K562 (cell line): ENCODE measurements around the gene MARK4. TPM values are rescaled to one million over a fixed set of nuclear protein-coding genes. Genes with fewer than 3 reads are reported as not detected.

Experiments
- ATAC-seq: fragments of 200-7000 bp; cut with Tn5 transposase; 3 replicates; pipeline ENCODE4 v1.9.1; 2020; ENCODE audit warnings: moderate library complexity
- BruUV-seq: library from RNA; stranded (reverse); fragments of 400-500 nt; replicated peaks from 2 replicates; lab custom pipeline; 2021; lab: Mats Ljungman, UMichigan
- CTCF ChIA-PET: fragments of 300-600 bp; formaldehyde crosslinking; extraction: SDS; loops from one replicate; lab custom pipeline; 2021; ENCODE audit warnings: low intra/inter-chr PET ratio; lab: Yijun Ruan, JAX
- POLR2A ChIA-PET: fragments of 300-600, 350-650 bp; sonication (Branson Sonifier 250); formaldehyde crosslinking; extraction: SDS; loops from one replicate; lab custom pipeline; 2021; ENCODE audit warnings: antibody characterized with exemption, inconsistent platforms; lab: Yijun Ruan, JAX
- DNase-seq, 4 experiments: peaks; one replicate each; pipeline versions ENCODE4 v3.0.0 to v3.0.0-alpha.2; 2011 to 2018; ENCODE audit warnings: low spot score in 3 of 4, mixed read lengths in 3 of 4; ENCODE audit errors: extremely low read depth in 1 of 4
- FAIRE-seq: peaks from 2 replicates; lab custom pipeline; 2011; peaks lifted over from hg19 to GRCh38; lab: Jason Lieb, UNC
- H2AFZ ChIP-seq: 2 replicates; pipeline ENCODE4 v1.6.0; 2011; ENCODE audit warnings: low read depth, low read length, control low read depth, inconsistent platforms
- H3K27ac ChIP-seq: fragments of 200-600 bp; 3 replicates; pipeline ENCODE4 v1.8.0; 2011; ENCODE audit warnings: low read depth, mild to moderate bottlenecking, control low read depth, inconsistent platforms, low read length, moderate library complexity, mixed read lengths; ENCODE audit errors: extremely low read depth
- H3K27me3 ChIP-seq, 2 experiments: fragments of 300-600 bp in 1 of 2; 2 replicates in 1 of 2; 3 replicates in 1 of 2; pipeline versions ENCODE4 v1.6.0 to v1.8.0; 2011; ENCODE audit warnings: inconsistent platforms in 2 of 2, low read length in 2 of 2, mild to moderate bottlenecking in 1 of 2, mixed read lengths in 1 of 2, moderate library complexity in 1 of 2; ENCODE audit not compliant: control insufficient read depth in 2 of 2, insufficient read depth in 2 of 2
- H3K36me3 ChIP-seq: fragments of 300-600 bp; 3 replicates; pipeline ENCODE4 v1.8.0; 2011; ENCODE audit warnings: mild to moderate bottlenecking, low read length, inconsistent platforms; ENCODE audit not compliant: control insufficient read depth, insufficient read depth
- H3K4me1 ChIP-seq, 2 experiments: fragments of 200-600 bp in 1 of 2; replicated peaks in 1 of 2; 2 replicates in 1 of 2; 3 replicates in 1 of 2; pipeline versions ENCODE4 v1.5.1 to v1.8.0; 2011; ENCODE audit warnings: inconsistent platforms in 2 of 2, low read length in 2 of 2, mild to moderate bottlenecking in 1 of 2, mixed read lengths in 1 of 2, moderate library complexity in 1 of 2; ENCODE audit not compliant: control insufficient read depth in 2 of 2, insufficient read depth in 2 of 2
- H3K4me2 ChIP-seq: 2 replicates; pipeline ENCODE4 v1.6.1; 2011; ENCODE audit warnings: low read length, control low read depth, inconsistent platforms, mixed read lengths; ENCODE audit not compliant: insufficient read depth
- H3K4me3 ChIP-seq: fragments of 200-600 bp; sonication (generic), shearing (Covaris generic); 2 replicates; pipeline ENCODE4 v1.5.1; 2016; ENCODE audit warnings: control low read depth, inconsistent platforms
- H3K79me2 ChIP-seq: fragments of 200-600 bp; 3 replicates; pipeline ENCODE4 v1.8.0; 2011; ENCODE audit warnings: low read length, inconsistent platforms; ENCODE audit not compliant: control insufficient read depth, insufficient read depth
- H3K9ac ChIP-seq, 2 experiments: 2 replicates each; pipeline versions ENCODE4 v1.6.0 to v1.6.1; 2011; ENCODE audit warnings: low read depth in 2 of 2, low read length in 2 of 2, control low read depth in 1 of 2, inconsistent platforms in 1 of 2, mild to moderate bottlenecking in 1 of 2, mixed read lengths in 1 of 2; ENCODE audit not compliant: insufficient read depth in 1 of 2
- H3K9me1 ChIP-seq: one replicate; pipeline ENCODE4 v1.6.0; 2011; ENCODE audit warnings: inconsistent platforms, mild to moderate bottlenecking, low read length, moderate library complexity; ENCODE audit not compliant: control insufficient read depth, insufficient read depth
- H3K9me3 ChIP-seq: replicated peaks from 2 replicates; pipeline ENCODE4 v1.5.1; 2011; ENCODE audit warnings: low read depth, low read length, inconsistent platforms; ENCODE audit not compliant: control insufficient read depth, insufficient read depth
- H4K20me1 ChIP-seq: replicated peaks from 2 replicates; pipeline ENCODE4 v1.6.1; 2011; ENCODE audit warnings: low read length, inconsistent platforms, mixed read lengths; ENCODE audit not compliant: control insufficient read depth, insufficient read depth
- BCOR ChIP-seq: fragments of 450-650 bp; IDR thresholded peaks from 2 replicates; pipeline ENCODE4 v1.6.1; 2016
- HMG20B ChIP-seq: fragments of 250-450 bp; sonication (Bioruptor Pico); IDR thresholded peaks from 2 replicates; pipeline ENCODE4 v1.5.0; 2021; ENCODE audit warnings: mild to moderate bottlenecking
- MEF2A ChIP-seq: IDR thresholded peaks from 2 replicates; pipeline ENCODE4 v1.6.1; 2011; ENCODE audit warnings: low read depth, mild to moderate bottlenecking, low read length, moderate library complexity; ENCODE audit not compliant: control insufficient read depth
- NELFE ChIP-seq: IDR thresholded peaks from 2 replicates; pipeline ENCODE4 v1.6.1; 2011; ENCODE audit warnings: mild to moderate bottlenecking; ENCODE audit not compliant: insufficient read depth, insufficient read length
- NFIC ChIP-seq: fragments of 450-650 bp; IDR thresholded peaks from 2 replicates; pipeline ENCODE4 v1.6.1; 2017; ENCODE audit warnings: mild to moderate bottlenecking, inconsistent platforms
- PHF20 ChIP-seq: fragments of 450-650 bp; IDR thresholded peaks from 2 replicates; pipeline ENCODE4 v1.6.1; 2018; ENCODE audit not compliant: partially characterized antibody
- PHF8 ChIP-seq: fragments of 200-600 bp; sonication (generic); IDR thresholded peaks from 2 replicates; pipeline ENCODE4 v1.6.1; 2012; ENCODE audit warnings: mixed run types, mild to moderate bottlenecking, inconsistent platforms, low read length, moderate library complexity, borderline replicate concordance
- PML ChIP-seq: IDR thresholded peaks from 2 replicates; pipeline ENCODE4 v1.6.1; 2012; ENCODE audit warnings: low read length, inconsistent platforms
- PRMT5 ChIP-seq: sonication (generic); formaldehyde crosslinking; IDR thresholded peaks from 2 replicates; pipeline ENCODE4 v1.5.0; 2020; ENCODE audit warnings: missing genetic modification reagents
- RBM25 ChIP-seq: fragments of 200-400 bp; formaldehyde crosslinking; IDR thresholded peaks from 2 replicates; pipeline ENCODE4 v1.6.1; 2018; ENCODE audit warnings: low read length, low read depth, moderate library complexity; ENCODE audit not compliant: severe bottlenecking
- STAG1 ChIP-seq: sonication (generic); formaldehyde crosslinking; IDR thresholded peaks from 2 replicates; pipeline ENCODE4 v1.5.0; 2020; ENCODE audit warnings: missing genetic modification reagents, borderline replicate concordance
- ZNF551 ChIP-seq: fragments of 250-450 bp; sonication (Bioruptor Pico); IDR thresholded peaks from 2 replicates; pipeline ENCODE4 v1.5.0; 2021; ENCODE audit warnings: mild to moderate bottlenecking, moderate library complexity
- WGBS: fragments of 100-300 bp; shearing (Covaris generic); methylation state at CpG from one replicate; pipeline ENCODE4 v1.1.6; 2016; ENCODE audit warnings: low coverage, mixed read lengths; ENCODE audit not compliant: insufficient coverage; ENCODE audit errors: missing lambda C conversion rate; 5-methylcytosine and 5-hydroxymethylcytosine counted together
- in situ Hi-C: fragments of 300-500 bp; cut with MboI; formaldehyde crosslinking; loops from 4 replicates; pipeline ENCODE4 v1.15.0; 2018; ENCODE audit warnings: inconsistent platforms, mixed read lengths
- intact Hi-C: fragments of 100-400 bp; cut with micrococcal nuclease; formaldehyde crosslinking; loops from 2 replicates; pipeline ENCODE4 v1.14.2; 2022
- polyA plus RNA-seq, 8 experiments: library from polyadenylated mRNA; depleted of rRNA in 4 of 8; stranded (reverse) in 5 of 8; unstranded in 3 of 8; fragments of >200 nt; fragmentation: Nextera tagmentation in 2 of 8; fragmentation: Illumina TruSeq in 1 of 8; extraction: Ambion mirVana in 2 of 8; extraction: Trizol in 1 of 8; gene quantifications; 2 replicates each; pipeline versions ENCODE4 v1.2.1 to v1.2.3, GENCODE V29; 2011 to 2014; ENCODE audit warnings: inconsistent platforms in 1 of 8, missing spikeins in 1 of 8
- total RNA-seq, 7 experiments: library from RNA; depleted of rRNA in 6 of 7; stranded (reverse); fragments of >200 nt in 6 of 7; fragmentation: Illumina TruSeq in 2 of 7; extraction: Trizol in 2 of 7; gene quantifications; 2 replicates each; pipeline versions ENCODE4 v1.2.1 to v1.2.3, GENCODE V29; 2011 to 2021; ENCODE audit warnings: low replicate concordance in 1 of 7
- TF ChIP-seq, protein P1 (sequence below): sonication (generic); formaldehyde crosslinking; IDR thresholded peaks from 2 replicates; pipeline ENCODE4 v1.8.0; 2023; ENCODE audit warnings: mild to moderate bottlenecking, missing genetic modification reagents
- TF ChIP-seq, protein P2 (sequence below): fragments of 450-650 bp; IDR thresholded peaks from 2 replicates; pipeline ENCODE4 v1.6.1; 2016; ENCODE audit warnings: low read depth, mild to moderate bottlenecking, moderate library complexity
- TF ChIP-seq, protein P3 (sequence below): IDR thresholded peaks from 3 replicates; pipeline ENCODE4 v1.6.1; 2011; ENCODE audit warnings: borderline replicate concordance, mild to moderate bottlenecking; ENCODE audit not compliant: insufficient read length, insufficient read depth

Gene MARK4
- total and polyA plus RNA-seq, 9 of the 15 experiments (the other 6 are each of a cell fraction or from before 2014, with no cell fraction given) = 0.52 to 29.4 (median 8.6) TPM

GRCh38 chr19:45336696-45337251, 85.7 kb downstream of the MARK4 start (continued):
- TF ChIP-seq, protein P1, sequence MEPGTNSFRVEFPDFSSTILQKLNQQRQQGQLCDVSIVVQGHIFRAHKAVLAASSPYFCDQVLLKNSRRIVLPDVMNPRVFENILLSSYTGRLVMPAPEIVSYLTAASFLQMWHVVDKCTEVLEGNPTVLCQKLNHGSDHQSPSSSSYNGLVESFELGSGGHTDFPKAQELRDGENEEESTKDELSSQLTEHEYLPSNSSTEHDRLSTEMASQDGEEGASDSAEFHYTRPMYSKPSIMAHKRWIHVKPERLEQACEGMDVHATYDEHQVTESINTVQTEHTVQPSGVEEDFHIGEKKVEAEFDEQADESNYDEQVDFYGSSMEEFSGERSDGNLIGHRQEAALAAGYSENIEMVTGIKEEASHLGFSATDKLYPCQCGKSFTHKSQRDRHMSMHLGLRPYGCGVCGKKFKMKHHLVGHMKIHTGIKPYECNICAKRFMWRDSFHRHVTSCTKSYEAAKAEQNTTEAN (CRISPR knock-in tag) = no peak
- TF ChIP-seq BCOR (no peak), PHF8 (no peak), PML (no peak), HMG20B (CRISPR knock-in tag) (no peak), NFIC (peak; percentile 33; the same call in 1 of the 2 replicates)

DNA sequence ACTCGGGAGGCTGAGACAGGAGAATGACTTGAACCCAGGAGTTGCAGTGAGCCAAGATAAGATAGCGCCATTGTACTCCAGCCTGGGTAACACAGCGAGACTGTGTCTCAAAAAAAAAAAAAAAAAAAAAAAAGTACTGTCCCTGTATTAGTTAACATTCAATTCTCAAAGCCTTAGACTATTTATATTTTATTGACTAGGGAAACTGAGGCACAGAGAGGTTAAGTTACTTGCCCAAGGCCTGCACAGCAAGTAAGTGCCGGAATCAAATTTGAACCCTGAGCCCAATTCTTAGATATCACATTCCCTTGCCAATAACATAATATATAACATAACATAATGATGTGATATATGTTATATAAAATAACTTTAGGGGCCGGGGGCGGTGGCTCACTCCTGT, 88.6 kb downstream of the MARK4 start:
- 76% methylated on average over 5 of the region's 6 CpGs for WGBS
- H3K4me1 ChIP-seq = peaks cover 7 to 29% of the 10 kb centered on the region in 2 experiments; a peak in 4 of 5 replicates
- H3K36me3 ChIP-seq = no peaks in the 10 kb centered on the region
- H3K79me2 ChIP-seq = no peaks in the 10 kb centered on the region
- H3K9me1 ChIP-seq = no peaks in the 10 kb centered on the region
- no peak overlapping the region for H3K27ac ChIP-seq
- no peak overlapping the region for H3K9ac ChIP-seq
- TF ChIP-seq NELFE (no peak), PHF20 (no peak), RBM25 (peak; percentile 71), PRMT5 (CRISPR knock-in tag) (no peak), STAG1 (CRISPR knock-in tag) (no peak), MEF2A (no peak), ZNF551 (CRISPR knock-in tag) (no peak)
- TF ChIP-seq, protein P2, sequence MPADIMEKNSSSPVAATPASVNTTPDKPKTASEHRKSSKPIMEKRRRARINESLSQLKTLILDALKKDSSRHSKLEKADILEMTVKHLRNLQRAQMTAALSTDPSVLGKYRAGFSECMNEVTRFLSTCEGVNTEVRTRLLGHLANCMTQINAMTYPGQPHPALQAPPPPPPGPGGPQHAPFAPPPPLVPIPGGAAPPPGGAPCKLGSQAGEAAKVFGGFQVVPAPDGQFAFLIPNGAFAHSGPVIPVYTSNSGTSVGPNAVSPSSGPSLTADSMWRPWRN = no peak
- TF ChIP-seq, protein P3, sequence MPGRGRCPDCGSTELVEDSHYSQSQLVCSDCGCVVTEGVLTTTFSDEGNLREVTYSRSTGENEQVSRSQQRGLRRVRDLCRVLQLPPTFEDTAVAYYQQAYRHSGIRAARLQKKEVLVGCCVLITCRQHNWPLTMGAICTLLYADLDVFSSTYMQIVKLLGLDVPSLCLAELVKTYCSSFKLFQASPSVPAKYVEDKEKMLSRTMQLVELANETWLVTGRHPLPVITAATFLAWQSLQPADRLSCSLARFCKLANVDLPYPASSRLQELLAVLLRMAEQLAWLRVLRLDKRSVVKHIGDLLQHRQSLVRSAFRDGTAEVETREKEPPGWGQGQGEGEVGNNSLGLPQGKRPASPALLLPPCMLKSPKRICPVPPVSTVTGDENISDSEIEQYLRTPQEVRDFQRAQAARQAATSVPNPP = no peak
- ChIA-PET POLR2A (interaction anchor here (1.5 kb wide), 1 partner anchor 156 kb away, joined by 3 read pairs; no protein-coding TSS in a partner anchor), CTCF (interaction anchor here (1.7 kb wide), 1 partner anchor 322 kb away, joined by 6 read pairs; no protein-coding TSS in a partner anchor)
- H3K9me3 ChIP-seq = no peaks in the 10 kb centered on the region
- in situ Hi-C loops = loop anchor here (5.0 kb wide), 1 partner anchor 137 kb away; no protein-coding TSS in a partner anchor
- FAIRE-seq (no peak), ATAC-seq (no peak), DNase-seq (no peak)
- no peak overlapping the region for H3K4me3 ChIP-seq
- no peak overlapping the region for H3K4me2 ChIP-seq
- H2AFZ ChIP-seq = no peak overlapping the region
- no TSS peak for BruUV-seq
- intact Hi-C loops = loop anchor here (10.0 kb wide), 1 partner anchor 325 kb away; no protein-coding TSS in a partner anchor
- no peaks in the 10 kb centered on the region for H4K20me1 ChIP-seq
- peaks cover 8 to 13% of the 10 kb centered on the region in 2 experiments; a peak in 3 of 5 replicates for H3K27me3 ChIP-seq
